Measurements from ENCODE around the gene GATA6. TPM values are rescaled to one million over a fixed set of nuclear protein-coding genes. Genes with fewer than 3 reads are reported as not detected.

The GATA6 gene
- total and polyA plus RNA-seq, 2 experiments from 2014 or later = 0.08 TPM; not detected in 1

DNA sequence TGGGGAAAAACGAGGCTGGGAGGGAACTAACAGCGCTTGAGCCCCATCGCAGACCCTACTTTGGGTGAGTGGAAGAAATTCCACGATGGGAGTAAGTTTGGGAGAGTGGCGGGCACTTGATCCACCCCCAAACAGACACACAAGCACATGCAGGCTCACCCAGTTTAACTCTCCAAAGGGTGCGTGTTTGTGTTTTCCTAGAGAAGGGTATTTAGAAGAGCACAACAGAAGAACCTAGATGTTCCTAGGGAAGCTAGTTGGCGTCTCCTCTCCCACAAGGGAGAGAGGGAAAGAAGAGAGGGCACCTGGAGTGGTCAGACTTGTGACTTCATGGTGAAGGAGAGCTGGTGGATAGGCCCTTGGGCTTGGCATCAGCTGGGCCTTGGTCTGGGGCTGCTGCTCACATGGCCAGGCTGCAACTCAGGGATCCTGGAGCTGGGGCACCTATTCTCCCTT lies 3.2 kb downstream of the GATA6 start:
- H3K27me3 ChIP-seq (ENCODE audit: insufficient read depth) = peaks cover 96% of the 10 kb centered on the region
- H3K4me3 ChIP-seq = peak overlapping the region; percentile 39; the same call in 1 of the 2 replicates
- peaks cover 91% of the 10 kb centered on the region for H3K27me3 Mint-ChIP-seq (ENCODE audit: insufficient read depth, low read depth, poor library complexity)
- TF ChIP-seq ZNF114 (CRISPR knock-in tag; IDR thresholded peaks at IDR 0.05) = no peak
- peak; percentile 1 for TF ChIP-seq EZH2phosphoT487 (IDR thresholded peaks at IDR 0.05; ENCODE audit: unreplicated experiment)
- peak; percentile 61 for TF ChIP-seq EZH2 (IDR thresholded peaks at IDR 0.05; ENCODE audit: low read depth, unreplicated experiment)
- no peaks in the 10 kb centered on the region for H3K36me3 ChIP-seq (ENCODE audit: insufficient read depth)
- H3K4me2 ChIP-seq = peak overlapping the region; percentile 57; the same call in 1 of the 2 replicates
- ATAC-seq = no peak
- H3K4me3 Mint-ChIP-seq = no peak overlapping the region
- no peak overlapping the region for H3K27ac ChIP-seq (ENCODE audit: low read depth)
- H2AFZ ChIP-seq = no peak overlapping the region
- DNase-seq (ENCODE audit: low spot score) = no peak
- H3K9me3 Mint-ChIP-seq = peaks cover 11% of the 10 kb centered on the region; the same call in 2 of the 3 replicates
- H3K9me2 ChIP-seq (ENCODE audit: insufficient read depth) = no peaks in the 10 kb centered on the region
- H3K27ac Mint-ChIP-seq = no peak overlapping the region
- H3F3A ChIP-seq (replicated peaks; ENCODE audit: low read depth) = peaks cover 10% of the 10 kb centered on the region; the same call in 1 of the 2 replicates
- H3K4me1 Mint-ChIP-seq = peaks cover 22% of the 10 kb centered on the region
- no peaks in the 10 kb centered on the region for H3K79me2 ChIP-seq (replicated peaks; ENCODE audit: insufficient read depth)
- H3K4me1 ChIP-seq (ENCODE audit: insufficient read depth) = peaks cover 20% of the 10 kb centered on the region
- H4K20me1 ChIP-seq (replicated peaks; ENCODE audit: insufficient read depth) = peaks cover 36% of the 10 kb centered on the region
- no peaks in the 10 kb centered on the region for H3K36me3 Mint-ChIP-seq (ENCODE audit: low read depth)

DNA sequence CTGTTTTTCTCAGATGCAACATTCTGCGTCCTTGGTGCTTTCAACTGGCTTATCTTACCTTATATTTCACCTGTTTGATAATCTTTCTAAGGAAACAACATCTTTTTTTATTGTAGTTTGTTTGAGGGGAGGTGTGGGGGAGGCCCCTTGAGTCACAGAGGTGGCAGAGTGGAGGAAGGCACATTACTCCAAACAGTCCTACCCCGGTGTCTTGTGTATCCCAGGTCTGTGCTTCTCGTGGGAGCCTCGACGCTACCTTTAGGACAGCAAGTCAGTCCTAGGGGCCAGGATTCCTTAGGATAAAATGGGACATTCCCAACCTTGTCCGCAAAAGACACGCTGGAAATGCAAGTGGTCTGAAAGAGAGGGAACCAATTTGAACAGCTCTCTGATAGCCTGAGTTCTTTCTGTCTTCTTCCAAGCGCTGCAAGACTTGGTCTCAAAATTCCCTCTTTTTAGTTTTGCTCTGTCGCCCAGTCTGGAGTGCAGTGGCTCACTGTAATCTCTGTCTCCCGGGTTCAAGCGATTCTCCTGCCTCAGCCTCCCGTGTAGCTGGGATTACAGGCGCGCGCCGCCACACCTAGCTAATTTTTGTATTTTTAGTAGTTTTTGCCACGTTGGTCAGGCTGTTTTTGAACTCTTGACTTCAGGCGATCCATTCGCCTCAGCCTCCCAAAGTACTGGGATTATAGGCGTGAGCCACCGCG lies 4.0 kb downstream of the GATA6 start:
- Histone ChIP-seq H3F3A (replicated peaks; ENCODE audit: low read depth) (peaks cover 10% of the 10 kb centered on the region; the same call in 1 of the 2 replicates), H3K27ac (ENCODE audit: low read depth) (no peak overlapping the region), H3K4me2 (no peak overlapping the region), H2AFZ (no peak overlapping the region), H3K36me3 (ENCODE audit: insufficient read depth) (no peaks in the 10 kb centered on the region), H3K79me2 (replicated peaks; ENCODE audit: insufficient read depth) (no peaks in the 10 kb centered on the region), H3K9me2 (ENCODE audit: insufficient read depth) (no peaks in the 10 kb centered on the region), H3K4me1 (ENCODE audit: insufficient read depth) (peaks cover 14% of the 10 kb centered on the region), H3K4me3 (no peak overlapping the region), H3K27me3 (ENCODE audit: insufficient read depth) (peaks cover 96% of the 10 kb centered on the region), H4K20me1 (replicated peaks; ENCODE audit: insufficient read depth) (peaks cover 36% of the 10 kb centered on the region)
- no peak for DNase-seq (ENCODE audit: low spot score)
- TF ChIP-seq EZH2 (IDR thresholded peaks at IDR 0.05; ENCODE audit: low read depth, unreplicated experiment) (peak; percentile 89), ZNF331 (CRISPR knock-in tag; IDR thresholded peaks at IDR 0.05; ENCODE audit: low read depth) (no peak), EZH2phosphoT487 (IDR thresholded peaks at IDR 0.05; ENCODE audit: unreplicated experiment) (no peak)
- Mint-ChIP-seq H3K36me3 (ENCODE audit: low read depth) (no peaks in the 10 kb centered on the region), H3K27me3 (ENCODE audit: insufficient read depth, low read depth, poor library complexity) (peaks cover 91% of the 10 kb centered on the region), H3K4me3 (no peak overlapping the region), H3K4me1 (peaks cover 15% of the 10 kb centered on the region), H3K27ac (no peak overlapping the region), H3K9me3 (peaks cover 11% of the 10 kb centered on the region; the same call in 2 of the 3 replicates)
- no peak for ATAC-seq

DNA sequence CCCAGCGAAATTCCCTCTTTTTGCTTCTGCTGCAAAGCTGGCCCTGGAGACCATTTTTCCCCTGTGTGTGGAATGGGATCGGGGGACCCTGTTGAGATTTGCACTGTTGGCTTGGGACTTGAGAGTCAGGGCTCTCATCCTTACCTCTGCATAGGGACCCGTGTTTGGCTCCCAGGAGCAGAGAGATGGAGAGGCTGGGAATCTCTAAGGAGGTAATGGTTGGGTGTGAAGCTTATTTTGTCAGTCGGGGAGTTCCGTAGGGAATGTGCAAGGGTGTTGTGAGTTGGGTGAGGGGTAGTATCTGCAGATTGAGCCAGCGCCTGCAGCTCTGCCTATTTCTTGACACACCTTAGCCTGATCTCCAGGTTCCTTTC lies 4.5 kb downstream of the GATA6 start:
- Histone ChIP-seq H3K4me1 (ENCODE audit: insufficient read depth) (peaks cover 14% of the 10 kb centered on the region), H3K4me3 (no peak overlapping the region), H3K4me2 (no peak overlapping the region), H4K20me1 (replicated peaks; ENCODE audit: insufficient read depth) (peaks cover 36% of the 10 kb centered on the region), H3K36me3 (ENCODE audit: insufficient read depth) (no peaks in the 10 kb centered on the region), H3K9me2 (ENCODE audit: insufficient read depth) (no peaks in the 10 kb centered on the region), H3F3A (replicated peaks; ENCODE audit: low read depth) (peaks cover 10% of the 10 kb centered on the region; the same call in 1 of the 2 replicates), H3K27ac (ENCODE audit: low read depth) (no peak overlapping the region), H3K27me3 (ENCODE audit: insufficient read depth) (peaks cover 97% of the 10 kb centered on the region), H2AFZ (no peak overlapping the region), H3K79me2 (replicated peaks; ENCODE audit: insufficient read depth) (no peaks in the 10 kb centered on the region)
- Mint-ChIP-seq H3K27me3 (ENCODE audit: insufficient read depth, low read depth, poor library complexity) (peaks cover 93% of the 10 kb centered on the region), H3K4me3 (no peak overlapping the region), H3K9me3 (peaks cover 11% of the 10 kb centered on the region; the same call in 2 of the 3 replicates), H3K27ac (no peak overlapping the region), H3K4me1 (peaks cover 12% of the 10 kb centered on the region), H3K36me3 (ENCODE audit: low read depth) (no peaks in the 10 kb centered on the region)
- TF ChIP-seq ZNF331 (CRISPR knock-in tag; IDR thresholded peaks at IDR 0.05; ENCODE audit: low read depth) (no peak), CREB1 (CRISPR knock-in tag; IDR thresholded peaks at IDR 0.05; ENCODE audit: low read depth) (no peak), EZH2phosphoT487 (IDR thresholded peaks at IDR 0.05; ENCODE audit: unreplicated experiment) (no peak), NANOG (IDR thresholded peaks at IDR 0.05; ENCODE audit: borderline replicate concordance) (no peak), EZH2 (IDR thresholded peaks at IDR 0.05; ENCODE audit: low read depth, unreplicated experiment) (peak; percentile 66)
- ATAC-seq (no peak), DNase-seq (ENCODE audit: low spot score) (peak; percentile 49)
